GM19324 (cell line): ENCODE measurements around the gene DNTTIP2.
"Not testable (repeated sequence)": the region's sequence is repeated elsewhere in the genome, so short reads cannot be mapped to it uniquely, and the experiment has no call there.

ENCODE experiments used
- ATAC-seq: cut with Tn5 transposase; IDR thresholded peaks from one replicate; pipeline ENCODE4 v1.9.1; 2021; ENCODE audit warnings: mild to moderate bottlenecking, moderate library complexity; ENCODE audit not compliant: unreplicated experiment, low FRiP score

The DNTTIP2 gene

DNA sequence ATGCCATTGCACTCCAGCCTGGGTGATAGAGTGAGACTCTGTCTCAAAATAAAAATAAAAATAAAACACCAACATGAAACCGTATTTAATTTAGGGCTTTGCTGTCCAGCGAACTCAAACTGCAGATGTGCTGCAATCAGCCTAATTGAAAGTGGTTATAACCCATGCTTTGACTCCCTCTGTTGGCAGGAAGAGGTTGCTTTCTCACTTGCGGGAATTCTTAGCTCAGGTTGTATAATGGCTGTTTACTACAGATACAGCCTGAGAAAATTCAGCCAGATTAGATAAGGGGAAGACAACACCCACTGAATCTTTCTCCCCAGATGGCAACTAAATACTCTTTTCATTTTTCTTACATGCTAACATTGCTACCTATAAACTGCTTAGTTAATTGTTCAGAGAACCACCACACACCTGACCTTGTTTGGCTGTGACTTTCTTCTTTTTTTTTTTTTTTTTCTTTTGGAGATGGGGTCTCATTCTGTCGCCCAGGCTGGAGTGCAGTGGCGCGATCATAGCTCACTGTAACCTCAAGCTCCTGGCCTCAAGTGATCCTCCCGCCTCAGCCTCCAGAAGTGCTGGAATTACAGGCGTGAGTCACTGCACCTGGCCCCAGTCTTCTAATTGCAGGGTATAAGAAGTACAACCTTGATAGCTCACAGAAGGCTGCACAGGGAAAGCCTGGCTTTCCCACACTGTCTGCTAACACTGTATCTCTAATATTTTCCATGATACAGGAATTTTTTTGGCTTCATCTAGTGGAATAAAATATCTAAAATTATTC is 34.6 kb downstream of the DNTTIP2 start:
- ATAC-seq = no peak

GRCh38 chr1:93842750-93843500 is 36.1 kb downstream of the DNTTIP2 start:
- no peak for ATAC-seq

GRCh38 chr1:93841771-93842170 is 37.2 kb downstream of the DNTTIP2 start:
- ATAC-seq = no peak

GRCh38 chr1:93840956-93841482 is 38.0 kb downstream of the DNTTIP2 start:
- no peak for ATAC-seq

- no peak for ATAC-seq
Measured at GRCh38 chr1:93839753-93840152, 39.3 kb downstream of the DNTTIP2 start.

GRCh38 chr1:93839307-93839706 is 39.7 kb downstream of the DNTTIP2 start:
- ATAC-seq = no peak

DNA sequence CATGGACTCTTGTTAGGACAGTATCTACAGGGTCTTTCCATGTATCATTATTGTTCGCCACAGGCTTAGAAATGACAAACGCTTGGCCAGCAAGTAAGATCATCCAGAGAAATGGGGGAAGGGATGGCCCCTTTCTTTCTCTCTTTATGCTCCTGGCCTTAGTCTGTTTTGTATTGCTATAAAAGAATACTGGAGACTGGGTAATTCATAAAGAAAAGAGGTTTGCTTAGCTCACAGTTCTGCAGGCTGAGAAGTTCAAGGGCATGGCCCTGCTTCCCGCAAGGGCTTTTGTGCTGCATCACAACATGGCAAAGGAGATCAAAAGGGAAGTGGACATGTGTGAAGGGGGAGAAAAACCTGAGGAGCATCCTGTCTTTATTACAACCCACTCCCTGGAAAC is 41.0 kb downstream of the DNTTIP2 start:
- ATAC-seq = no peak

GRCh38 chr1:93833293-93833692 is 45.7 kb downstream of the DNTTIP2 start:
- ATAC-seq = not testable (repeated sequence)

- no peak for ATAC-seq
Measured at GRCh38 chr1:93829061-93829460, 49.9 kb downstream of the DNTTIP2 start.

GRCh38 chr1:93828367-93828755 is 50.6 kb downstream of the DNTTIP2 start:
- no peak for ATAC-seq

DNA sequence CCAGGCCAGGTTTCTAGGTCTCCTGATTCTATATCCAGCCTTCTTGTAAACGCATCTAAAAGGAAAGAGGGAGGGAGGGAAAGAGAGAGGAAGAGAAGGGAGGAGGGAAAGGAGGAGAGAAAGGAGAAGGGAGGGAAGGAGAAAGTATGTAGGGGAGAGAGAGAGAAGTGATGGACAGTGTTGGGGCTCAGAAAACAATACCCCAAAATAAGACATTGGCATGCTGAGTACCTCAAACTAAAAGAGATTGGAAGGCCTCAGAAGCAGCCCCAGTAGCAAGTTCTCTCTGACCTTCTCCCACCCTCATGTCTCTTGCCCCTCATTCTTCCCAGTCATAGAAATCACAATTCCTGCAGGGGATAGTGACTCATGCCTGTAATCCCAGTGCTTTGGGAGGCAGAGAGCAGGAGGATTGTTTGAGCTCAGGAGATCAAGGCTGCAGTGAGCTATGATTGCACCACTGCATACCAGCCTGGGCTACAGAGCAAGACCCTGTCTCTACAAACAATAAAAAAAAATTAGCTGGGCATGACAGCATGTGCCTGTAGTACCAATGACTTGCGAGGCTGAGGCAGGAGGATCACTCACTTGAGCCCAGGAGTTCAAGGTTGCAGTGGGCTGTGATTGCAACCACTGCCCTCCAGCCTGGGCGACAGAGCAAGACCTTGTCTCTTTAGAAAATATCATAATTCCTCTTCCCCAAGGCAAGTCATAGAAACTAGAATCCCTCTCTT is 51.2 kb downstream of the DNTTIP2 start:
- no peak for ATAC-seq

DNA sequence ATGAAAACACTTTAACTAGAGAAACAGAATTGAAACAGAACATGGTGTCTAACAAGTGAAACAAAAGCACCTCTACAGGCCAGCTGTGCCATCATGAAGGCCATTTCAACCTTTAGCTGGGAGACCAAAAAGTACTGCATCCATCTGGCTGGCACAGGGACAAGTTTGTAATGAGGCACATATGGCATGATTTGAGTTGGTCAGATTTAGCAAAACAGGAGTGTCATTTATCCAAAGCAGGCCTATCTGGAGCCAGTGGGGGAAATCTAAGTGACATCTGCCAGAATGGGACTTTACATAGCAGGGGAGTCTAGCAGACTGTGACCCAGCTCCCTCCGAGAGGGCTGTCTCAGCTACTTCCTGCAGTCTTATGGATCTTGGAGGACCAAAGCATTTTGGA is 51.9 kb downstream of the DNTTIP2 start:
- no peak for ATAC-seq

- no peak for ATAC-seq
Measured at GRCh38 chr1:93824834-93825233, 54.2 kb downstream of the DNTTIP2 start.

DNA sequence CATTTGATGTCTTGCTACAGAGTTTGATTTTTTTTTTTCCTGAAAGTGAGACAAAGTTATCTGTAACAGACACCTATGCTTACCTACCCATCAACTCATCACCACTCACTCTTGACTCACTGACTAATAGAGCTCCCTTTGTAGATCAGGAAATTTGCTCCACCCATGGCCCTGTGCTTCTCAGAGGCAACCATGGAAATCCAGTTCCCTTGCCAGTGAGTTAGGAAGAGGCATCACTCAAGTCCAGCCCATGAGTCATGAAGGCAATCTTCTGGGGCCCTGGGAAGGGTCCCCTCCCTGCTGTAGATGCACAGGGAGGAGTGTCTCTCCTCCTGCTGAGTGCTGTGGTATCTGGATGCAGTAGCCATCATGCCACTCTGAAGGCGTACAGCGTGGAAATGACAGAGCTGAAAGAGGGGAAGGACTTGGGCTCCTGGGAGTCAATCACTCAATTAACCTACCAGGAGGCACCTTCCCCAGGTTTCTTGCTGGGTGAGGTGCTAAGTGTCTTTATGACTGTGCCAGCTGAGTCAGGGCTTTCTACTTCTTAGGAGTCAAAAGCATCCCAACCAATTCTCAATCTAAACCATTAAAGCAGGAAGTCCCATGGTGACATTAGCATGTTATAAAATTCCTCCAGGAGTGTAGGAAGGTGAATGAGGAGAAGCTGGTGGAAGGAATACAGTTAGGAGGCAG is 56.1 kb downstream of the DNTTIP2 start:
- no peak for ATAC-seq

DNA sequence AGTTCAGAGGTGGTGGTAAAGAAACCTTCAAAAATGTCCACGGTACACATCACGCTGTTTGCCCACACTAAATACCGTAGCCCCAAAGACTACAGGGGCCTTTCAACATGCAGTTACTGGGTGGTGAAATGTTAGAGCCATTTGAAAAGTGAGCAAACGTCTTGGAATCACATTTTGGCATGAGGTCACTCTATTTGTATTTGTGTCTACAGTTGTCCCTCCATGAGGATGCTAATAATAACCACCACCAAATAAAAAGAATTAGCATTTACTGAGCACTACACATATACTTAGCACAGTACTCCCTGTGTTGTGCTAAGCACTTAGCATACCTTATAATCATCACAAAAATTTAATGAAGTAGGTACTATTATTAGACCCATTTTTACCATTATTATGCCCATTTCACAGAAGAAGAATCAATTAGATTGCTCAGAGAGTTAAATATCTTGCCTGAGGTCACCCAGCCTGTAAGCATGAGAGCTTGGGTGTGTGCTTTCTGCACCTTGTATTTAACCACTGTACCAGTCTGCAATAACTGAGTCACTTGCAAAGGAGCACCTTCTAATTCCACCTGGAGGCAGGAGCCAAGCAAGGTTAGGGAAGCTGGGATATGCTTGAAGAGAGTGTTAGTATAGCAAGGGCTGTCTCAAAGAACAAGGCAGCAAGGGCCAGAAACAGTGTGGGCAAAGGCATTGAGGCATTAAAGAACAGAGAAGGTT is 57.4 kb downstream of the DNTTIP2 start:
- ATAC-seq = no peak

DNA sequence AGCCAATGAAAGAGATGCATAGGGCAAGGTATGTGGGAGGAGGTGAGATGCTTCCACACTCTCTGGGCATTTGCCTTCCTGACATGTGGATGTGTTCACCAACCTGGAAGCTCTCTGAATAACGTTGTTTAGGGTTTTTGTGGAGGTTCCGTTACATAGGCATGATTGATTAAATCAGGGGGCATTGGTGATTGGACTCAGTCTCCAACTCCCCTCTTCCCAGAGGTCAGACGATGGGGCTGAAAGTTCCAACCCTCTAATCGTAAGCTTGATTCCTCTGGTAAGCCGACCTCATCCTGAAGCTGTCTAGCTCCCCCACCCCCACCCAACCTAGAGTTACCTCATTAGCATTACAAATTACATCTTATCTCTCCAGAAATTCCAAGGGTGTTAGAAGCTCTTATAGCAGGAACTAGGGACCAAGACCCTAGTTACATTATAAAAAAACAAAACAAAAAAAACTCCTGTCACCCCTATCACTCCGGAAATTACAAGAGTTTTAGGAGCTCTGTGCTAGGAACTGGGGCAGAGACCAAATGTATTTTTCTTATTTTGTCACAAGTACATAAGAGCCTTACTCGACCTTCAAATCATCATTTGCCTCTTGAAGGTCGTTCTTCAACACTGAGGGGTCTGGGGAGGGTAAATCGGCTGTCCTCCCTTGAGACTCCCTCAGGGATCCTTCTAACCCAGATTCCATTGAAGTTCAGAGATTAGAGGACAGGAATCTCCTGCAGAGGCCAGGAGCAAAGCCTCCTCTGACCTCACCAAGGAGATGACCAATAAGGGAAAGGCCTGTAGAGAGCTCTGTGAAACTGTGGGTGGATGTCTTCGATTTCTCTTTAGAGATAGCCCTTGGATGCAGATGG is 58.2 kb downstream of the DNTTIP2 start:
- no peak for ATAC-seq

GRCh38 chr1:93818570-93818959 is 60.4 kb downstream of the DNTTIP2 start:
- ATAC-seq = no peak

- ATAC-seq = no peak
Measured at GRCh38 chr1:93817819-93818569, 61.0 kb downstream of the DNTTIP2 start.
